Osteoblast (primary cell): Measurements from ENCODE around the gene AP3S2. TPM values are rescaled to one million over a fixed set of nuclear protein-coding genes. Genes with fewer than 3 reads are reported as not detected.

Experiments used
- DNase-seq: peaks from one replicate; pipeline ENCODE4 v3.0.0; 2011; ENCODE audit warnings: low spot score, mixed read lengths; ENCODE audit not compliant: insufficient read length; ENCODE audit errors: missing footprints
- H2AFZ ChIP-seq: 2 replicates; pipeline ENCODE4 v1.6.0; 2011; ENCODE audit warnings: mild to moderate bottlenecking, low read length
- H3K27ac ChIP-seq: 2 replicates; pipeline ENCODE4 v1.5.1; 2011; ENCODE audit warnings: mild to moderate bottlenecking, low read depth, low read length, moderate library complexity
- H3K27me3 ChIP-seq: 2 replicates; pipeline ENCODE4 v1.6.0; 2012; ENCODE audit warnings: mild to moderate bottlenecking, control low read depth, inconsistent platforms, low read length, moderate library complexity; ENCODE audit not compliant: insufficient read depth
- H3K36me3 ChIP-seq: 2 replicates; pipeline ENCODE4 v1.5.1; 2011; ENCODE audit warnings: mild to moderate bottlenecking, low read length, control low read depth, moderate library complexity; ENCODE audit not compliant: insufficient read depth
- H3K4me1 ChIP-seq: 2 replicates; pipeline ENCODE4 v1.5.1; 2011; ENCODE audit warnings: mild to moderate bottlenecking, low read length, control low read depth, moderate library complexity; ENCODE audit not compliant: insufficient read depth
- H3K4me2 ChIP-seq: 2 replicates; pipeline ENCODE4 v1.6.0; 2011; ENCODE audit warnings: mild to moderate bottlenecking, low read length; ENCODE audit not compliant: insufficient read depth
- H3K4me3 ChIP-seq: fragments of 200-600 bp; sonication (generic); 3 replicates; pipeline ENCODE4 v1.5.1; 2012; ENCODE audit warnings: mild to moderate bottlenecking, low read length, inconsistent platforms; ENCODE audit not compliant: insufficient read depth
- H3K79me2 ChIP-seq: 2 replicates; pipeline ENCODE4 v1.6.0; 2012; ENCODE audit warnings: mild to moderate bottlenecking, low read length, control low read depth, inconsistent platforms; ENCODE audit not compliant: insufficient read depth
- H3K9me3 ChIP-seq: 2 replicates; pipeline ENCODE4 v1.5.1; 2011; ENCODE audit warnings: low read depth, low read length, control low read depth
- H4K20me1 ChIP-seq: 2 replicates; pipeline ENCODE4 v1.6.0; 2012; ENCODE audit warnings: mild to moderate bottlenecking, low read length, control low read depth; ENCODE audit not compliant: insufficient read depth
- total RNA-seq: library from RNA; depleted of rRNA; stranded (reverse); fragments of >200 nt; gene quantifications from 2 replicates; pipeline ENCODE4 v1.2.3, GENCODE V29; 2012
- TF ChIP-seq, protein P1 (sequence below): IDR thresholded peaks from 2 replicates; pipeline ENCODE4 v1.5.1; 2011; ENCODE audit warnings: mild to moderate bottlenecking, low read depth, low read length, moderate library complexity; ENCODE audit errors: extremely low read depth

The AP3S2 gene
- total RNA-seq, 1 donor: 63.7 TPM

DNA sequence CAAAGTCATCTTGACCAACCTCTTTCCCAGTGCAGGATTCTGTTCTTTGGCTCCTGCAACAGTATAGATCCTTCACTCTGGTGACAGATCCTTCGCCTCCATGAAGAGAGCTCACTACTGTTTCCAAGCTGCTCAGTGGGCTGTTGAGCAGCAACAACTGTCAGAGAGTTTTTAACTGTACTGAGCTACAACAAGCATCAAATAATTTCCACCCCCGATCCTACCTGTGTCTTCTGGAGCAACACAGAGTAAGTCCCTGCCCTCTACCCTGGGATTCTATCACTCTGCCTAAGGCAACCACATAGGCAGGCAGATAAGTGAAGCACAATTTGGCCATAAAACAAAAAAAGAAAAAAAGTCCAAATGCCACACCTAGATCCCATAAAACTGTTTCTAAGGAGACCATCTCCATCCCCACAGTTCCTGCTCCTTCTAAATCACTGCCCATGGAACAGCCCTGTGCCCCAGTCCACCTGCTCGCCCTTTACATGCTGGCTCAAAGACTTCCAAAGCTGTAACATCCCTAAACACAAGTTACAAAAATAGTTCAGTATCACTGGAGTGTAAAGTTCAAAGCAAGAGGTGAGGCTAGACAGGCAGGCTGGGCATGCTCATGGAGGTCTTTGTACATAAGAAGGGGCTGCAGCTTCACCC is 41.3 kb downstream of the AP3S2 start:
- TF ChIP-seq, protein P1, sequence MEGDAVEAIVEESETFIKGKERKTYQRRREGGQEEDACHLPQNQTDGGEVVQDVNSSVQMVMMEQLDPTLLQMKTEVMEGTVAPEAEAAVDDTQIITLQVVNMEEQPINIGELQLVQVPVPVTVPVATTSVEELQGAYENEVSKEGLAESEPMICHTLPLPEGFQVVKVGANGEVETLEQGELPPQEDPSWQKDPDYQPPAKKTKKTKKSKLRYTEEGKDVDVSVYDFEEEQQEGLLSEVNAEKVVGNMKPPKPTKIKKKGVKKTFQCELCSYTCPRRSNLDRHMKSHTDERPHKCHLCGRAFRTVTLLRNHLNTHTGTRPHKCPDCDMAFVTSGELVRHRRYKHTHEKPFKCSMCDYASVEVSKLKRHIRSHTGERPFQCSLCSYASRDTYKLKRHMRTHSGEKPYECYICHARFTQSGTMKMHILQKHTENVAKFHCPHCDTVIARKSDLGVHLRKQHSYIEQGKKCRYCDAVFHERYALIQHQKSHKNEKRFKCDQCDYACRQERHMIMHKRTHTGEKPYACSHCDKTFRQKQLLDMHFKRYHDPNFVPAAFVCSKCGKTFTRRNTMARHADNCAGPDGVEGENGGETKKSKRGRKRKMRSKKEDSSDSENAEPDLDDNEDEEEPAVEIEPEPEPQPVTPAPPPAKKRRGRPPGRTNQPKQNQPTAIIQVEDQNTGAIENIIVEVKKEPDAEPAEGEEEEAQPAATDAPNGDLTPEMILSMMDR: no peak
- Histone ChIP-seq H3K79me2 (no peaks in the 10 kb centered on the region), H3K4me2 (no peak overlapping the region), H2AFZ (no peak overlapping the region), H4K20me1 (no peaks in the 10 kb centered on the region), H3K27me3 (no peaks in the 10 kb centered on the region), H3K9me3 (no peaks in the 10 kb centered on the region), H3K4me3 (no peak overlapping the region), H3K27ac (no peak overlapping the region), H3K4me1 (peaks cover 23% of the 10 kb centered on the region), H3K36me3 (no peaks in the 10 kb centered on the region)
- no peak for DNase-seq

DNA sequence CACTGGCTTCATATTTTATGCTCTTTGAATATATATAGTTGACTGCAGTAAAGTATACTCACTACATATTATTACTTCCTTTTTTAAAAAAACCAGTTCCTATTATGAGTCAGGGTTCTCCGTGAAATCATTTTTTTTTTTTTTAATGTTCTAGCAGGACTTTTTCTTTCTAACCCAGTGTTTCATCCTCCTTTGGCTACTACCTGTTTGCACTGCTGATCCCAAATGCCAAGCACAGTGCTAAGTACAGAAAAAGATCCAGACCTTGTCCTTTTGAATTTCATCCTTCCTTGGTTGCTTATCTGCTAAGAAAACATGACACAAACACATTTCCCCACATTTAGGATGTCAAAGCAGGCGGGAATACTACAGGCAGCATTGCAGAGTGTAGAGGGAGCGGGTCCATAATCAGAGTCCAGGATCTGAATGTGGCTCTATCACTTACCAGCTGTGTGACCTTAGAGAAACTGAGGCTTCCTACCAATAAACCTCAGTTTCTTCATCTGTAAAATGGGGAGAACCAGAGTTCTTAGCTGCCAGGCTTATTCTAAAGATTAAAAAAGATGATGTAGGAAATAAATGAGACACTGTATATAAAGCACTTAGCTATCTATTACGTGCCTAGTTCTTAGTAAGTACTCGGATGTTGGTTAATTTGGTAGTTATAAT is 42.0 kb downstream of the AP3S2 start:
- Histone ChIP-seq H3K4me3 (no peak overlapping the region), H3K27ac (no peak overlapping the region), H3K36me3 (no peaks in the 10 kb centered on the region), H2AFZ (no peak overlapping the region), H3K4me1 (peaks cover 25% of the 10 kb centered on the region), H3K4me2 (no peak overlapping the region), H3K27me3 (no peaks in the 10 kb centered on the region), H3K9me3 (no peaks in the 10 kb centered on the region), H3K79me2 (no peaks in the 10 kb centered on the region), H4K20me1 (no peaks in the 10 kb centered on the region)
- TF ChIP-seq, protein P1: no peak
- no peak for DNase-seq

DNA sequence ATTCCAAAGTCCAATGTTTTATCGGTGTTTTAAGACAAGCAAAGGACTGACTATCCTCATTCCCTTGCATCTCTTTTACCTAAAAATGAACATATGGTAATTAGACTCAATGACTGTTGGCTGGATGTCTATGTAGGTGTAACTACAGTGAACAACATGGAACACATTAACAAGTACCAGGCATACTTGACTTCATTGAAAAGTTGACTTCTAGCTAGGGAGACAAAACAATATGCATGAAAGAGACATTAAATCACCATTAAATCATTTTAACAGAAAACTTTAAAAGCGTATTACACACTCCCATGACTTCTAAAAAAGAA is 44.9 kb downstream of the AP3S2 start:
- Histone ChIP-seq H3K27me3 (no peaks in the 10 kb centered on the region), H4K20me1 (no peaks in the 10 kb centered on the region), H3K9me3 (no peaks in the 10 kb centered on the region), H3K36me3 (no peaks in the 10 kb centered on the region), H3K4me2 (peak overlapping the region; percentile 59), H3K27ac (peak overlapping the region; percentile 94), H3K4me1 (peaks cover 44% of the 10 kb centered on the region), H3K4me3 (no peak overlapping the region), H3K79me2 (no peaks in the 10 kb centered on the region), H2AFZ (peak overlapping the region; percentile 45)
- no peak for DNase-seq
- TF ChIP-seq, protein P1: no peak

DNA sequence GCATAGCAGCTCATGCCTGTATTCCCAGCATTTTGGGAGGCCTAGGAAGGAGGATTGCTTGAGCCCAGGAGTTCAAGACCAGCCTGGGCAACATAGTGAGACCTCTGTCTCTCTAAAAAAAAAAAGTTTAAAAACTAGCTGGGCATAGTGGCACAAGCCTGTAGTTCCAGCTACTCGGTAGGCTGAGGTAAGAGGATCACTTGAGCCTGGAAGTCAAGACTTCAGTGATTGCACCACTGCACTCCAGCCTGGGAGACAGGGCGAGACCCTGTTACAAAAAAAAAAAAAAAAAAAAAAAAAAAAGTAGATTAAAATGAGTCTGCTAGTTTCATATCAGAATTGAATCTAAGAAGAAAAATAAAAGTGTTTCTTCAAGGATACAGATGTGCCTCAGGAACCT is 46.7 kb downstream of the AP3S2 start:
- peaks cover 43% of the 10 kb centered on the region for H3K4me1 ChIP-seq
- H3K27me3 ChIP-seq: no peaks in the 10 kb centered on the region
- peak overlapping the region; percentile 94 for H3K27ac ChIP-seq
- H3K79me2 ChIP-seq: no peaks in the 10 kb centered on the region
- no peaks in the 10 kb centered on the region for H4K20me1 ChIP-seq
- TF ChIP-seq, protein P1: no peak
- no peak for DNase-seq
- H2AFZ ChIP-seq: no peak overlapping the region
- no peaks in the 10 kb centered on the region for H3K36me3 ChIP-seq
- no peak overlapping the region for H3K4me2 ChIP-seq
- H3K4me3 ChIP-seq: no peak overlapping the region
- no peaks in the 10 kb centered on the region for H3K9me3 ChIP-seq
